Skeletal muscle tissue (tissue), 4 donors: ENCODE measurements around the gene PVRIG. TPM values are rescaled to one million over a fixed set of nuclear protein-coding genes. Genes with fewer than 3 reads are reported as not detected.
"Not testable (repeated sequence)": the region's sequence is repeated elsewhere in the genome, so short reads cannot be mapped to it uniquely, and the experiment has no call there.

Experiments used
- H3K27ac ChIP-seq: one replicate; pipeline ENCODE4 v1.7.0; 2013; ENCODE audit warnings: mild to moderate bottlenecking, low read depth, low read length, inconsistent platforms
- H3K27me3 ChIP-seq, 3 donors: one replicate each; pipeline ENCODE4 v1.7.0; 2013; ENCODE audit warnings: low read length in 3 of 3; ENCODE audit not compliant: control insufficient read depth in 3 of 3, insufficient read depth in 3 of 3
- H3K36me3 ChIP-seq, 3 donors: one replicate each; pipeline ENCODE4 v1.7.0; 2013; ENCODE audit warnings: low read length in 3 of 3; ENCODE audit not compliant: control insufficient read depth in 3 of 3, insufficient read depth in 3 of 3
- H3K4me1 ChIP-seq, 3 donors: one replicate each; pipeline ENCODE4 v1.7.0; 2013; ENCODE audit warnings: low read length in 3 of 3, mild to moderate bottlenecking in 3 of 3; ENCODE audit not compliant: control insufficient read depth in 3 of 3, insufficient read depth in 3 of 3
- H3K4me3 ChIP-seq, 3 donors: one replicate each; pipeline ENCODE4 v1.7.0; 2013; ENCODE audit warnings: low read length in 3 of 3
- H3K9ac ChIP-seq, 3 donors: one replicate each; pipeline ENCODE4 v1.7.0; 2013; ENCODE audit warnings: low read length in 3 of 3, mild to moderate bottlenecking in 3 of 3, moderate library complexity in 2 of 3, low read depth in 1 of 3
- H3K9me3 ChIP-seq, 3 donors: one replicate each; pipeline ENCODE4 v1.7.0; 2013; ENCODE audit warnings: low read length in 3 of 3; ENCODE audit not compliant: control insufficient read depth in 3 of 3
- total RNA-seq: library from RNA; depleted of rRNA; stranded (reverse); fragments of >200 nt; gene quantifications from one replicate; pipeline ENCODE4 v1.2.3, GENCODE V29; 2014
- donor health status: Osteomylitis.

PVRIG gene
- total RNA-seq, 1 donor from 2014 or later = not detected

DNA sequence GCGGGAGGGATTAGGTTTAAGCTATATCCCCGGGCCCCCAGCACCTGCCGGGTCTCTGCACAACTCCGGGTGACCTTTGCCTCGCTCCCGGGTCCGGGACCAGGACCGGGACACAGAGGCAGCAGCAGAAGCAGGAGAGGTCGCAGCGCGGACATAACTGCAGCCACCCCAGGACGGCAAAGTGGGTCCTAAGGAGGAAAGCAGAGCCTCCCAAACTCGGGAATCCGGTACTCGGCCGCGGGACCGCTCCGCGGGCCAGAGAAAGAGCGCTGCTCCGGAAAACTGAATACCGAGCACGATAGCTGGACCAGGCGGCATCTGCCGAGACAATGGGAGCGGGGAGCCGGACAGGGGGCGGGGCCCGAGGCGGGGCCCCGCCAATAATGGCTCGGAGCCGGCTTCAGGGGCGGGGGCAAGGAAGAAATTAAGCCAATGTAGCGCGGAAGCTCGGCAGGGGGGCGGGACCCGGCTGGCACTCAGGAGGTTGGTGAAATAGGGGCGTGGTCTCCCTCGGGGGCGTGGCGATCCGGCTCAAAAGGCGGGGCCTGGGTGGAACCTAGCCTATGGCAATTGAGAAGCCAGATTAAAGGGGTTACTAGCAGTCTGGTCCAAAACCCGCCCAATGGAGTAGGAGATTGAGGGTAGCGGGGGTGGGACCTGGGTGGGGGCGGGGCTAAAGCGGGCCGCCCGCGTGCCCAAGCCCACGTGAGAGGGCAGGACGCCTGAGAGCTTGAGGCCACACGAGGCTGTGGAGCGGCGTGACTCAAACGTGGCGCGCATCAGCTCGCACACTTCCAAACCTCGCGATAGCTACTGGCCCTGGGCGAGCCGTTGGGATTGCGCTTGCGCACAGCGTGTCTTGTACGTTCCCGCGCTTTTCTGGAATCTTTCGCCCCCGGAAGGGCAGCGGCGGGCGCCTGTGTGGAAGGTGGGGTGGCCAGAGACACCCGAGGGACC lies 42.4 kb upstream of the PVRIG start, which contains the start of the genes GPC2 and STAG3:
Gene GPC2, minus strand, starts transcription at position 337 of the 957 bp plus-strand sequence. Its CDS starts 182 bp downstream, at position 155.
Gene STAG3, plus strand, starts transcription at position 874 of the 957 bp plus-strand sequence. CDS start 2,639 bp downstream, outside the sequence.
- H3K4me1 ChIP-seq = peaks cover 5 to 9% (median 6%) of the 10 kb centered on the region in 3 donors
- H3K27ac ChIP-seq = no peak within 1 kb of the TSS
- peaks cover 0 to 44% (median 3%) of the 10 kb centered on the region in 3 donors for H3K27me3 ChIP-seq
- H3K4me3 ChIP-seq = peak within 1 kb of the TSS; percentile 39 to 68 (median 67)
- H3K36me3 ChIP-seq = no peaks in the 10 kb centered on the region
- H3K9me3 ChIP-seq = no peaks in the 10 kb centered on the region
- peak within 1 kb of the TSS in 2 of 3 donors; percentile 34 to 72 for H3K9ac ChIP-seq

DNA sequence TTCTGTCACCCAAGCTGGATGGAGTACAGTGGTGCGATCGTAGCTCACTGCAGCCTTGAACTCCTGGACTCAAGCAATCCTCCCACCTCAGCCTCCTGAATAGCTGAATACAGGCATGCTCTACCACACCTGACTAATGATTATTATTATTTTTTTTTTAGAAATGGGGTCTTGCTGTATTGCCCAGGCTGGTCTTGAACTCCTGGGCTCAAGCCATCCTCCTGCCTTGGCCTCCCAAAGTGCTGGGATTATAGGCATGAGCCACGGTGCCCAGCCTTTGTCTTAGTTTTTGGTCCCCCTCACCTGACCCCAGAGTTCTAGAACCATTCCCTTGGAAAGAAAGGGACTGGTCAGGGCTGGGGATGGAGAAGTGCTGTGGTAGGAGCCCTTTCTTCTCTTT lies 39.7 kb upstream of the PVRIG start:
- peaks cover 0 to 34% (median 3%) of the 10 kb centered on the region in 3 donors for H3K27me3 ChIP-seq
- H3K4me3 ChIP-seq, H3K36me3 ChIP-seq, H3K4me1 ChIP-seq, H3K27ac ChIP-seq, H3K9ac ChIP-seq, H3K9me3 ChIP-seq: not testable (repeated sequence)

DNA sequence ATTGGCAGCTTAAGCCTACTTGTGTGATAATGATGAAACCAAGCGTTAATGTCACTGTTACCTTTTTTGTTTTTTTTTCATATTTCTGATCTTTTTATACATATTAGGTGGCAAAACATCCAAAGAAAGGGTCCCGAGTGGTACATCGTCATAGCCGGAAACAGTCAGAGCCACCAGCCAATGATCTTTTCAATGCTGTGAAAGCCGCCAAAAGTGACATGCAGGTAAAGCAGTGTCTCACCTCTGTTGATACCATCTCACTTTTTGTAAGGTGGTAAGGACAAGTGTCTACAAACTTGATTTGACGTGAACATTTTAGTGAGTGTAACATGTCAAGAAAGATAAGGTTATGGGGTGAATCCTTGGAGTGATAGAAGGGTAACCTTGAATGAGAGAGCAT lies 37.1 kb upstream of the PVRIG start:
- not testable (repeated sequence) for H3K27ac ChIP-seq, H3K9me3 ChIP-seq, H3K36me3 ChIP-seq, H3K4me3 ChIP-seq, H3K4me1 ChIP-seq, H3K9ac ChIP-seq
- H3K27me3 ChIP-seq = peaks cover 0 to 33% (median 3%) of the 10 kb centered on the region in 3 donors

DNA sequence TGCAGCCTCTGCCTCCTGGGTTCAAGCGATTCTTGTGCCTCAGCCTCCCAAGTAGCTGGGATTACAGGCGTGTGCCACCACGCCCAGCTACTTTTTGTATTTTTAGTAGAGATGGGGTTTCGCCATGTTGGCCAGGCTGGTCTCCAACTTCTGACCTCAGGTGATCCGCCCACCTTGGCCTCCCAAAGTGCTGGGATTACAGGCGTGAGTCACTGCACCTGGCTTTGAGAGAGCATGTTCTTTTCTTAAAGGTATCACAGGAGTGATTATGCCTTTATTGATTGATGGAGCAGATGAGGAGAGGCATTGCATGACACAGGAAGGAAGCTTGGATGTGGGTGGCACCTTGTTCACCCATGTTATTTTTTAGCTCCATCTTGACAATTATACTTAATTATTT lies 36.7 kb upstream of the PVRIG start:
- H3K9ac ChIP-seq, H3K4me1 ChIP-seq, H3K36me3 ChIP-seq, H3K4me3 ChIP-seq, H3K9me3 ChIP-seq, H3K27ac ChIP-seq: not testable (repeated sequence)
- H3K27me3 ChIP-seq = peaks cover 0 to 29% (median 3%) of the 10 kb centered on the region in 3 donors

DNA sequence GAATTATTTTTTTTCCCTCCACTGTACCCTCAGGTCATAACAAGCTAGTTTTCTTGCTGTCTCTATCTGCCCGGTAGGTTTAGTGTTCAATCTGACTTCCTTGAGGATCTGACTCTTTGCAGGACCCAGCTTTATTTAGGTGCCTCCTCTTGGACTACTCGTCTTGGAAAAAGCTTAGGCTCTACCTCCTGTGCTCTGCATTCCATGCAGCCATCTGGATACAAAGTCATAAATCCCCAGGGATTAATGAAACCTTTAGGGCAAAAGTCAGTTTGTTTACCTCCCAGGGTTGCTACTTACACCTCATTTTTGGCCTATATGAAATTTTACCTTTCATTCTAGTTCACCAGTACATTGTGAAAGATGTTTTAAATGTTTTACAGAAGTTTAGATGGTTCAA lies 34.0 kb upstream of the PVRIG start:
- Histone ChIP-seq H3K27me3 (peaks cover 0 to 6% (median 0%) of the 10 kb centered on the region in 3 donors), H3K4me3 (no peak overlapping the region), H3K9ac (no peak overlapping the region), H3K9me3 (no peaks in the 10 kb centered on the region), H3K4me1 (no peaks in the 10 kb centered on the region), H3K27ac (no peak overlapping the region), H3K36me3 (no peaks in the 10 kb centered on the region)

DNA sequence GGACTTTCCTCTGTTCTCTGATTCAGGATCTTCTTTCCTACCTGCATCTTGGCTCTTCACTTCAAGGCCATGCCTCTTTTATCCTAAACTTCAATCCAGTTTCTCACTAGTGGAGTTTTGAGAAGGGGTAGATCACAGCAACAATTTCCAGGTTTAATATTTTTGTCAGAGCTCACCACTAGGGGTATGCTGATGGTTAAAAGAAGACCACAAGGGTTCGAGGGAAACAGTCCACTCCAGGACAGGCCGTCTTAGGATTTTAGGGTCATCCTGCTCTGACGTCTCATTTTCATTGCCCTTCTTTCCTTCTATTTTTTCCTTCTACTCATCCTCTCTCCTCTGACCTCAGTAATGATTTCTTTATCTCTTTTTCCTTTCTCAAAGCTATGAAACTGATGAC lies 30.7 kb upstream of the PVRIG start:
- H3K36me3 ChIP-seq = no peaks in the 10 kb centered on the region
- H3K9me3 ChIP-seq = no peaks in the 10 kb centered on the region
- no peak overlapping the region for H3K4me3 ChIP-seq
- peaks cover 0 to 3% (median 0%) of the 10 kb centered on the region in 3 donors for H3K27me3 ChIP-seq
- no peak overlapping the region for H3K27ac ChIP-seq
- no peaks in the 10 kb centered on the region for H3K4me1 ChIP-seq
- H3K9ac ChIP-seq = no peak overlapping the region

DNA sequence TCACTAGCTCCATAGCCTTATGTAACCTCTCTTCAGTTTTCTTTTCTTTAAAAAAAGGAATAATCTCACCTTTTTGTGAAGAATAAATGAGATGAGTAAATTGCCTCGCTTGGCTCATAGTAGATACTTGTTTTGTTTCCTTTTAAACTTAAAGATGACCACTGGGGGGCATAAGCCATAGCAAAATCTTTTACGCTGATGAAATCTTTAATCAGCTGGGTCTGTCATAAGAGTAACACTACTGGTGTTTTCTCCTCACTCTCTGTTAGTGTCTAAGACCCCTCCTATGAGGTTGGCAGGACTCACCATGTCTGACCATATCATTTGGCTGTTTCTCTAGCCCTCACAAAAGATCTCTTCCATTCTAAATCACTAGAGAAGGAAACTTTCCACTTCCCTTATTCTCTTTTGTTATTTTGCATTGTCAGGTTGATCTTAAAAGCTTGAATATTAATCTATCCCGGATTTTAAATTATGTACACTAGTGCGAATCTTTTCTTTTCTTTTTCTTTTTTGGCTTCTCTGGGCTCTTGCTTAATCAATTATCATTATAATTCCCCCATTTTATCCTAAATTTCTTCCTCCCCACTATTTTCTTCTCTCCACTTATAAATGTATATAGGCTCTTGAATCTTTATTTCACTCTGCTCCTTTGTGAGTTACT lies 29.6 kb upstream of the PVRIG start:
- no peak overlapping the region for H3K9ac ChIP-seq
- no peak overlapping the region for H3K4me3 ChIP-seq
- no peak overlapping the region for H3K27ac ChIP-seq
- peaks cover 0 to 3% (median 0%) of the 10 kb centered on the region in 3 donors for H3K27me3 ChIP-seq
- no peaks in the 10 kb centered on the region for H3K9me3 ChIP-seq
- H3K36me3 ChIP-seq = no peaks in the 10 kb centered on the region
- H3K4me1 ChIP-seq = no peaks in the 10 kb centered on the region

DNA sequence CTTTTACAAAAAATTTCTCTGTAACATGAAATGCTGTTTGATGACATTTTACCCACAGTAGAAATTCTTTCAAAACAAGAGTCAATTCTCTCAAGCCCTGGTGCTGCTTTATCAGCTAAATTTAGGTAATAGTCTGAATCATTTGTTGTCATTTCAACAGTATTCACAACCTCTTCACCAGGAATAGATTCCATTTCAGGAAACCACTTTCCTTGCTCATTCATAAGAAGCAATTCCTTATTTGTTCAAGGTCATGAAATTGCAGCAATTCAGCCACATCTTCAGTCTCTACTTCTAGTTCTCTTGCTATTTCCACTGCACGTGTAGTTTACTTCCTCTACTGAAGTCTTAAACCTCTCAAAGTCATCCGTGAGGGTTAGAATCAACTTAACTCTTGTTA lies 28.0 kb upstream of the PVRIG start:
- Histone ChIP-seq H3K27ac (no peak overlapping the region), H3K9me3 (no peaks in the 10 kb centered on the region), H3K4me3 (no peak overlapping the region), H3K4me1 (no peaks in the 10 kb centered on the region), H3K27me3 (peaks cover 0 to 3% (median 0%) of the 10 kb centered on the region in 3 donors), H3K9ac (no peak overlapping the region), H3K36me3 (no peaks in the 10 kb centered on the region)

DNA sequence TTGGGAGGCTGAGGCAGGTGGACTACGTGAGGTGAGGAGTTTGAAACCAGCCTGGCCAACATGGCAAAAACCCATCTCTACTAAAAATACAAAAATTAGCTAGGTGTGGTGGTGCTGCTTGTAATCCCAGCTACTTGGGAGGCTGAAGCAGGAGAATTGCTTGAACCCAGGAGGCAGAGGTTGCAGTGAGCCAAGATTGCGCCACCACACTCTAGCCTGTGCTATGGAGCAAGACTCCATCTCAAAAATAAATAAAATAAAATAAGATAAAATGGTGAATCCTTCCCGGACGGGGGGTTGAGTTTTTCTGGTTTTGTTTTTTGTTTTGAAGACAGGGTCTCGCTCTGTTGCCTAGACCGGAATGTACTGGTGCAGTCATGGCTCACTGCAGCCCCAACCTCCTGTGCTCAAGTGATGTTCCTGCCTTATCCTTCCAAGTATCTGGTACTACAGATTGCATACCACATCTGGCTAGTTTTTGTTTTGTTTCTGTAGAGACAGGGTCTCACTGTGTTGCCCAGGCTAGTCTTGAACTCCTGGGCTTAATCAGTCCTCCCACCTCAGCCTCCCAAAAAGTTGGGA lies 27.4 kb upstream of the PVRIG start:
- not testable (repeated sequence) for H3K4me3 ChIP-seq, H3K4me1 ChIP-seq, H3K36me3 ChIP-seq, H3K27ac ChIP-seq, H3K9me3 ChIP-seq, H3K27me3 ChIP-seq, H3K9ac ChIP-seq
